ENCODE data around the gene UHMK1.

- TF ChIP-seq GATA3 (IDR thresholded peaks at IDR 0.05; ENCODE audit: low read depth, low read length) (no peak), GATA2 (IDR thresholded peaks at IDR 0.05; ENCODE audit: low read depth, low read length) (no peak)
These were observed 30.8 kb upstream of the UHMK1 start for GRCh38 chr1:162466797-162467196.
